Activated T-helper 1 cell treated with anti-CD3 and anti-CD28 coated beads, Interleukin-2, amount 50 U/mL, for 16 hours (primary cell): ENCODE data around the gene VTI1A.
"Not testable (repeated sequence)": the region's sequence is repeated elsewhere in the genome, so short reads cannot be mapped to it uniquely, and the experiment has no call there.

Experiments
- DNase-seq, 2 donors: peaks; one replicate each; pipeline ENCODE4 v3.0.0-alpha.2; 2020; ENCODE audit warnings: low read depth in 1 of 2, low spot score in 1 of 2

Gene VTI1A

DNA sequence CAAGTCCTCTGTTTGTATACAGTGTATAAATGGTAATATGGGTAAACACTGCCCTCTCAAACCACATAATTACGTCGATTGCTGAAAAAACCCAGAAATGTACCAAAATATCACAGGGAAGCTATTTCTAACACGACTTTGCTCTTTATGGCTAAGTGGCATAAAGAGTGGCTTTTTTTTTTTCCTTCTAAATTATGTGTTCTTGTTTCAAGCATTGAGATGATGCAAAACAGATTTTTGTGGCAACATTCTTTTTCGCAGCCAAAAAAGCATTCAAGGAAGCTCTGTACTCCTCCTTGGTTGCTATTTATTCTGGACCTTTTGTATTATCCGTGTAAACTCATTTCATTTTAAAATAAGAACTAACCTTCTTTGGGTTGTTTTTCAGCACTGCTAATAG, 138.9 kb downstream of the VTI1A start:
- DNase-seq = no peak

GRCh38 chr10:112587729-112588128, 140.7 kb downstream of the VTI1A start:
- no peak for DNase-seq

- DNase-seq = no peak
Measured at GRCh38 chr10:112588225-112588990, 141.4 kb downstream of the VTI1A start.

DNA sequence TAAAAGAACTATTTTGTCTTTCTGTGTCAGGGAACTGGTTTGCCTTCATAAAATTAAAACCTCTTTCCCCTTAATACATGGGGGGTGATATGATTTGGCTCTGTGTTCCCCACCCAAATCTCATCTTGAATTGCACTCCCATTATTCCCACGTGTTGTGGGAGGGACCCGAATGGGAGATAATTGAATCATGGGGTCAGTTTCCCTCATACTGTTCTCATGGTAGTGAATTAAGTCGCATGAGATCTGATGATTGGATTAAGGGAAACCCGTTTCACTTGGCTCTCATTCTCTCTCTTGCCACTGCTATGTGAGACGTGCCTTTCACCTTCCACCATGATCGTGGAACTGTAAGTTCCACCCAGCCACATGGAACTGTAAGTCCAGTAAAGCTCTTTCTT, 142.1 kb downstream of the VTI1A start:
- no peak for DNase-seq

- not testable (repeated sequence) for DNase-seq
Measured at GRCh38 chr10:112590786-112591185, 143.8 kb downstream of the VTI1A start.

GRCh38 chr10:112593023-112593422, 146.0 kb downstream of the VTI1A start:
- no peak for DNase-seq

- DNase-seq = no peak
Measured at GRCh38 chr10:112601214-112602090, 154.4 kb downstream of the VTI1A start.

GRCh38 chr10:112603062-112603461, 156.0 kb downstream of the VTI1A start:
- no peak for DNase-seq

GRCh38 chr10:112605063-112605462, 158.0 kb downstream of the VTI1A start:
- DNase-seq = no peak

GRCh38 chr10:112607506-112607905, 160.5 kb downstream of the VTI1A start:
- DNase-seq = no peak

DNA sequence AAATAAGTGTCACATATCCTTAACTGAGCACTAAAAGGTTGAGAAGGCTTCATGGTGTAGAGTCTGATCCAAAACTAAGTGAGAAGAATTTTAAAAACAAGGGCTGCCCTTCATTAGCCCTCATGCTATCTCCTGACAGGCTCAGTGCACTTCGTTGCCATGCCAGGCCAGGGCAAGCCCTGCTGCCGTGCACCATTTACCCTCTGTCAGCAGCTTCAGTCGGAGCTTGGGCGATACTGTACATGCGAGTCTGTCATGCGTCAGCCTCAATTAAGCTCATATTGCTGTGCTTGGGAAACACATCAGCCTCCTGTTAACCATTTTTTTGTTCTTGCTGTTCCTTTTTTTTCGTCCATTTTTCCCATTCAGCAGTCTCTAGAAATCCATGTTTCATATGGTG, 166.6 kb downstream of the VTI1A start:
- DNase-seq = no peak

- no peak for DNase-seq
Measured at GRCh38 chr10:112614072-112614471, 167.1 kb downstream of the VTI1A start.

GRCh38 chr10:112614586-112614985, 167.6 kb downstream of the VTI1A start:
- no peak for DNase-seq

DNA sequence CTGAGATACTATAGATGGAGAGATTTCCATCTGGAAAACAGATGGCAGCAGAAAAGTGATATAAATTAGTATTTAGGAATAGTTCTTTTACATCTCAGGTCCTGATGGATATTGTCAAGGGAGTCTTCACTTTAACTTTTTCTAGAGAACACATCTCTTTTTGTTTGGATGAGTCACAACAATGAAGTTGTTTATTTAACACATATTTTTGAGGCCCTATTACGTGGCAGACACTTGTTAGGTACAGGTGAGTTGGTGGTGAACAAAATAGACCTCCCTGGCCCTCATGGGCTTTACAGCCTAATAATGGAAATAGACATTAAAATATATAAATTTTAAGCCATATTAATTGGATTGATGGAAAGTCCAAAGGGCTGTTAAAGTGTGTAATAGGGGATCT, 168.3 kb downstream of the VTI1A start:
- DNase-seq = no peak

DNA sequence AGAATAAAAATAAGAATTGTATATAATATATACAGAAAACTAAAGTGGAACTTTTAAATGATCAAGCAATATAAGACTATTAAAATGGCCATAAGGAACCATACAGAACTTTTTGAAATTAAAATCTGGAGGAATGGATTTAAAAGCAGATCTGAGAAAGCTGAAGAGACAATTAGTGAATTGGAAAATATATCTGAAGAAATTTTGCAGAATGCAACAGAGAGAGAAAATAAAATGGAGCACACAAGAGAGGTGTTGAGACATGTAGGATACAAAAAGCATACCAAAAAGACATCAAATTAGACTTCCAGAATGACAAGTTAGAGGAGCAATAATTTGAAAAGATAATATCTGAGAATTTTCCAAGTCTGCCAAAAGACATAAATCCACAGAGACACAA, 169.6 kb downstream of the VTI1A start:
- DNase-seq = no peak

DNA sequence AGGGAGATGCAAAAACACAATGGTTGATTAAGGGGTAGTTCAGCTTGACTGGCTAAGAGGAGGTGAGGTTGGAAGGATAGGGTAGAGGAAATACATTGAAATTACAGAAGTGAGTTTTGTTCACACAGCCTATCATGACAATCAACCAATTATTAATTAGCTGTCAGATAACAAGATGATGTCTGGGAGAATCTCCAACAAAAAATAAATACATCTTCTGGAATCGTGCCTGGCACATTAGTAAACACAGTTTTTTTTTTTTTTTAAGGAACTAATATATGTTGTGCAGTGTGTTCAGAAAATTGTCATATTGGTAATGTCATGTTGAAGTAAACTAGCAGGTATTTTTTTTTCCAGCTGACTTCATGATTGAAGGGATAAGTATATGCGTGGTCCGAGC, 171.8 kb downstream of the VTI1A start:
- no peak for DNase-seq

GRCh38 chr10:112619556-112619955, 172.5 kb downstream of the VTI1A start:
- DNase-seq = no peak

DNA sequence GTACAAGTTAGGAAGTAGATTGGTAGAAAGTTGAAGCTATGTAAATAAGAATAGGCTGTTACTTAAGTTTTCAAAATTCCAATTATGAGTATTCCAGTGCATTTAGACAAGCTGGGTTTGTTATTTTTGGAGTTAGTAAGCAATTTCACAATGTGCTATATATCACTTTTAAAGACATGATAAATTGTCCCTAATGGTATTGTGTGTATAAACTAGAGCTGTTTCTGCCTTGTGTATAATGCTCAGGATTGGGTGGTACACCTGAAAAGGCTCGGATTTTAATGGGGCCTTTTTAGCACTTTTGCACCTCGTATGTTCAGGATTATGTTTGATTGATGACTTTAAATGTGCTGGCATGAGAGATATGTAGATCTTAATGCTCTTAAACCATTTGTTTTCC, 175.8 kb downstream of the VTI1A start:
- no peak for DNase-seq

DNA sequence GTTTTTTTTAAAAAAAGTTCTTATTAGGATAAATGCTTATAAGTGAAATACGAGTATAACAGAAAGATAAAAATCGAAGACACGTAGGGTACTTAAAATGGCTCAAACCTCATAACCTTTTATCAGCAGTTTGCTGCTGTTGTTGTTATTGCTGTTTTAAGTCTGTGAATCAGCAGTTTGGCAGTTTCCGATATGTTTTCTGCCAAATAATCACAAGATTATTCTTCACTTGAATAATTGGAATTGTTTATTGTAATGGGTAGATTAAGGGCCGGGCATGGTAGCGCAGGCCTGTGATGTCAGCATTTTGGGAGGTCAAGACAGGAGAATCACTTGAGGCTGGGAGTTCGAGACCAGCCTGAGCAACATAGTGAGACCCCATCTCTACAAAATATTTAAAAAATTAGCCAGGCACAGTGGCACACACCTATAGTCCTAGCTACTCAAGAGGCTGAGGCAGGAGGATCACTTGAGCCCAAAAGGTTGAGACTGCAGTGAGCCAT, 177.6 kb downstream of the VTI1A start:
- DNase-seq = no peak

DNA sequence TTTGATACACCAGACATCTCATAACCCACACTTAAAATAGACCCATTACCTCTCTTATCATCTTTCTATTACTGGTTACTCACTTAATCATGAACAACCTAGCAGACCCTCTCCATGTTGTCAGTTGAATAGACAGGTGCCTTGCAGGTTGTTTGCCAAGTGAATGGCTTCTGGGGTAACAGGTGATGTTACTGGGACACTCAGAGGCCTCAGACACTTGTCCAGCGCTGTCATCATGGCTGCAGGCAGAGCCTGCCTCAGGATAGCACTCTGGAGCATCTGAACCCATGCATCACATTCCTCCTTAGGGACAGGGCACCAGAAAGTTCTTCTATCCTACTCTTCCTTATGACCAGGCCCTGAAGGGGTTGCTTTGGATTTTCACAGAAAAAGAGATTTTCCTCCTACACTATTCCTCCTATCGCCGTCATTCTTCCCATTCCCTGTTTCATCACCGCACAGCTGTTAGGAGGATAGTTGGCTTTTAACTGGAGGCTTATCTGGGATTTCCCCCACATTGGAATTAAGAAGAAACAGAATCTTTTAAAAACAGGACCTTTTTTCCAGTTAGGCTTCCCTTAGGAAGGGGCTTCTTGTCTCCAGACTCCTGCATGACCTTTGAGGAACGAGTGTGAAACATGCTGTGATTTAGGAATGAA, 182.1 kb downstream of the VTI1A start:
- DNase-seq = no peak

DNA sequence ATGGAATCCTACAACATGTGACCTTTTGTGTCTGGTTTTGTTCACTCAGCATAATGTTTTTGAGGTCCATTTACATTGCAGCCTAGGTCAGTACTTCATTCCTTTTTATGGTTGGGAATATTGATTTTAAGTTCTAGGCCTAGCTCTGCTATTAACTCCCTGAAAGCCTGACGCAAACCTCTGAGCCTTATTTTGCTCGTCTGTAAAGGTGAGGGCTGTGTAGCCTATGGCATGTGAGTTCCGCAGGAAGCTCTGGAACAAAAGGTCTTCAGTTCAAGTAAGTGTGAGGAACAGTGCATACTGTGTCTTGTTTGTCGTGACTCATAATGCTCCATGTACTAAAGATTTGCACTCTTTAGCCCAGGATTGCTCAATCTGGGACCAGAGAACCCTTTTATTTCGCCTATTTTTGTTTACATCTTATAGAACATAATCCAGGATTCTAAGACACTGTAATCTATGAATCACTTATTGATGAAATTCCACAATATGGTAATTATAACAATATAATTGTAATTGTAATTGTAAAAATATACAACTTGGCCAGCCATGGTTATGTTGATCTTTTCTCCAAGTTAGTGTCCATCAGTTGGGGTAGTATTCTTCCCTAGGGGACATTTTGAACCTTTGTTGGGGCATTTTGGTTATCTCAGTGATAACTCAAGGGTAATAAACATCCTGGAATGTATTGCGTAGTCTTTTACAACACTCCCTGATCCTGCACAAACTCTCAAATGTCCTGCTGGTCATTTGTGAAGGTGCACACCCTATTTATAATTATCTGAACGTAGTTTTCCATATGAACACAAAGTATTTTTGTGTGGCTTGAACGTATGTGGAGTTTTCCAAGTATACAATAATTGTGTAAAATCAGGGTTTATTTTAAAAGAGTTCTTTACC, 184.7 kb downstream of the VTI1A start:
- no peak for DNase-seq
